H9 (cell line): ENCODE measurements around the gene CYTH4. TPM values are rescaled to one million over a fixed set of nuclear protein-coding genes. Genes with fewer than 3 reads are reported as not detected.

Source experiments
- DNase-seq: peaks from one replicate; pipeline ENCODE4 v3.0.0-alpha.2; 2017
- H2AFZ ChIP-seq: one replicate; pipeline ENCODE4 v1.6.1; 2013; ENCODE audit warnings: mild to moderate bottlenecking, low read length, control low read depth, moderate library complexity
- H2AK5ac ChIP-seq: 2 replicates; pipeline ENCODE4 v1.6.1; 2013; ENCODE audit warnings: low read length, control low read depth, mixed read lengths; ENCODE audit not compliant: insufficient read length
- H2BK120ac ChIP-seq: one replicate; pipeline ENCODE4 v1.6.1; 2013; ENCODE audit warnings: low read depth, mild to moderate bottlenecking, low read length, control low read depth, inconsistent platforms; ENCODE audit not compliant: poor library complexity, severe bottlenecking
- H2BK12ac ChIP-seq: 2 replicates; pipeline ENCODE4 v1.6.1; 2013; ENCODE audit warnings: low read length, control low read depth, mixed read lengths, low read depth; ENCODE audit not compliant: insufficient read length
- H2BK15ac ChIP-seq: 2 replicates; pipeline ENCODE4 v1.6.1; 2013; ENCODE audit warnings: low read depth, low read length, control low read depth
- H2BK20ac ChIP-seq: one replicate; pipeline ENCODE4 v1.6.1; 2013; ENCODE audit warnings: low read depth, mild to moderate bottlenecking, low read length, control low read depth, inconsistent platforms; ENCODE audit not compliant: poor library complexity, severe bottlenecking
- H2BK5ac ChIP-seq: 2 replicates; pipeline ENCODE4 v1.6.1; 2013; ENCODE audit warnings: low read length, control low read depth, mixed read lengths; ENCODE audit not compliant: insufficient read length
- H3K14ac ChIP-seq: 2 replicates; pipeline ENCODE4 v1.6.1; 2013; ENCODE audit warnings: low read length, control low read depth; ENCODE audit not compliant: insufficient read depth
- H3K18ac ChIP-seq: 2 replicates; pipeline ENCODE4 v1.6.1; 2013; ENCODE audit warnings: low read depth, mild to moderate bottlenecking, mixed read lengths, low read length, control low read depth; ENCODE audit not compliant: insufficient read length
- H3K23ac ChIP-seq: 2 replicates; pipeline ENCODE4 v1.6.1; 2013; ENCODE audit warnings: low read length, control low read depth, mixed read lengths, low read depth; ENCODE audit not compliant: insufficient read length
- H3K23me2 ChIP-seq: 2 replicates; pipeline ENCODE4 v1.6.1; 2013; ENCODE audit warnings: low read depth, mild to moderate bottlenecking, mixed read lengths, low read length, control low read depth; ENCODE audit not compliant: insufficient read length, poor library complexity, severe bottlenecking
- H3K27ac ChIP-seq: 2 replicates; pipeline ENCODE4 v1.5.1; 2013; ENCODE audit warnings: low read length, control low read depth, mixed read lengths, low read depth; ENCODE audit not compliant: insufficient read length
- H3K27me3 ChIP-seq: 2 replicates; pipeline ENCODE4 v1.6.1; 2013; ENCODE audit warnings: low read length, control low read depth, inconsistent platforms; ENCODE audit not compliant: insufficient read depth
- H3K4ac ChIP-seq: 2 replicates; pipeline ENCODE4 v1.6.1; 2013; ENCODE audit warnings: low read depth, mild to moderate bottlenecking, control low read depth, inconsistent platforms, low read length, moderate library complexity
- H3K4me1 ChIP-seq: 2 replicates; pipeline ENCODE4 v1.6.1; 2013; ENCODE audit warnings: low read length, control low read depth, inconsistent platforms; ENCODE audit not compliant: insufficient read depth
- H3K4me2 ChIP-seq: 2 replicates; pipeline ENCODE4 v1.6.1; 2013; ENCODE audit warnings: low read length, control low read depth, mixed read lengths; ENCODE audit not compliant: insufficient read length, insufficient read depth
- H3K56ac ChIP-seq: 2 replicates; pipeline ENCODE4 v1.6.1; 2013; ENCODE audit warnings: low read depth, mild to moderate bottlenecking, mixed read lengths, low read length, control low read depth; ENCODE audit not compliant: insufficient read length
- H3K79me1 ChIP-seq: 2 replicates; pipeline ENCODE4 v1.6.1; 2013; ENCODE audit warnings: low read depth, mild to moderate bottlenecking, moderate library complexity, low read length, control low read depth, inconsistent platforms; ENCODE audit not compliant: insufficient read depth, poor library complexity, severe bottlenecking
- H3K79me2 ChIP-seq: 2 replicates; pipeline ENCODE4 v1.6.1; 2013; ENCODE audit warnings: low read length, control low read depth, inconsistent platforms; ENCODE audit not compliant: insufficient read depth
- H3K9ac ChIP-seq: 2 replicates; pipeline ENCODE4 v1.6.1; 2013; ENCODE audit warnings: low read length, control low read depth, mixed read lengths; ENCODE audit not compliant: insufficient read length; ENCODE audit errors: extremely low read depth
- H3K9me3 ChIP-seq: one replicate; pipeline ENCODE4 v1.6.1; 2013; ENCODE audit warnings: low read depth, low read length, inconsistent platforms; ENCODE audit not compliant: control insufficient read depth
- H3T11ph ChIP-seq: one replicate; pipeline ENCODE4 v1.6.1; 2013; ENCODE audit warnings: mild to moderate bottlenecking, low read length, control low read depth, inconsistent platforms
- H4K20me1 ChIP-seq: one replicate; pipeline ENCODE4 v1.6.1; 2013; ENCODE audit not compliant: control insufficient read depth, insufficient read length, insufficient read depth
- H4K5ac ChIP-seq: 2 replicates; pipeline ENCODE4 v1.6.1; 2013; ENCODE audit warnings: low read depth, mild to moderate bottlenecking, mixed read lengths, low read length, control low read depth; ENCODE audit not compliant: insufficient read length
- H4K8ac ChIP-seq: replicated peaks from 2 replicates; pipeline ENCODE4 v1.6.1; 2013; ENCODE audit warnings: low read length, control low read depth, mixed read lengths, low read depth; ENCODE audit not compliant: insufficient read length
- H4K91ac ChIP-seq: 2 replicates; pipeline ENCODE4 v1.6.1; 2013; ENCODE audit warnings: low read depth, mild to moderate bottlenecking, moderate library complexity, mixed read lengths, low read length, control low read depth; ENCODE audit not compliant: insufficient read length
- H3K27ac Mint-ChIP-seq, 3 experiments: 2 replicates in 2 of 3; 3 replicates in 1 of 3; pipeline ENCODE4 v1.8.0; 2020 to 2021; ENCODE audit warnings: mixed read lengths in 3 of 3, mild to moderate bottlenecking in 1 of 3, moderate library complexity in 1 of 3
- H3K27me3 Mint-ChIP-seq: 2 replicates; pipeline ENCODE4 v1.8.0; 2021; ENCODE audit warnings: low read depth, mild to moderate bottlenecking, moderate library complexity, mixed read lengths
- H3K36me3 Mint-ChIP-seq, 3 experiments: 2 replicates in 2 of 3; 3 replicates in 1 of 3; pipeline ENCODE4 v1.8.0; 2020 to 2021; ENCODE audit warnings: low read depth in 3 of 3, mixed read lengths in 3 of 3; ENCODE audit not compliant: insufficient read depth in 1 of 3
- H3K4me1 Mint-ChIP-seq, 2 experiments: 2 replicates each; pipeline ENCODE4 v1.8.0; 2020; ENCODE audit warnings: mixed read lengths in 2 of 2
- H3K4me3 Mint-ChIP-seq, 2 experiments: 2 replicates in 1 of 2; 3 replicates in 1 of 2; pipeline ENCODE4 v1.8.0; 2020 to 2021; ENCODE audit warnings: mild to moderate bottlenecking in 2 of 2, mixed read lengths in 2 of 2, moderate library complexity in 1 of 2
- H3K9me3 Mint-ChIP-seq, 2 experiments: 2 replicates in 1 of 2; 3 replicates in 1 of 2; pipeline ENCODE4 v1.8.0; 2020; ENCODE audit warnings: mild to moderate bottlenecking in 2 of 2, mixed read lengths in 2 of 2, moderate library complexity in 1 of 2
- WGBS: extraction: QIAGEN DNeasy Blood & Tissue Kit; methylation state at CpG from one replicate; pipeline ENCODE4 v1.1.7; 2013; ENCODE audit warnings: missing lambda C conversion rate, low lambda C conversion rate, mixed read lengths; ENCODE audit not compliant: insufficient read length; ENCODE audit errors: extremely low coverage; 5-methylcytosine and 5-hydroxymethylcytosine counted together
- total RNA-seq: library from RNA; stranded (reverse); gene quantifications from 2 replicates; pipeline ENCODE4 v1.2.1, GENCODE V29; 2021
- TF ChIP-seq, protein P1 (sequence below): fragments of 200-600 bp; sonication (generic); conservative IDR thresholded peaks from 3 replicates; pipeline ENCODE4 v1.8.0; 2021; ENCODE audit warnings: antibody characterized with exemption, mild to moderate bottlenecking

The CYTH4 gene
- total RNA-seq, 1 experiment from 2014 or later: not detected

DNA sequence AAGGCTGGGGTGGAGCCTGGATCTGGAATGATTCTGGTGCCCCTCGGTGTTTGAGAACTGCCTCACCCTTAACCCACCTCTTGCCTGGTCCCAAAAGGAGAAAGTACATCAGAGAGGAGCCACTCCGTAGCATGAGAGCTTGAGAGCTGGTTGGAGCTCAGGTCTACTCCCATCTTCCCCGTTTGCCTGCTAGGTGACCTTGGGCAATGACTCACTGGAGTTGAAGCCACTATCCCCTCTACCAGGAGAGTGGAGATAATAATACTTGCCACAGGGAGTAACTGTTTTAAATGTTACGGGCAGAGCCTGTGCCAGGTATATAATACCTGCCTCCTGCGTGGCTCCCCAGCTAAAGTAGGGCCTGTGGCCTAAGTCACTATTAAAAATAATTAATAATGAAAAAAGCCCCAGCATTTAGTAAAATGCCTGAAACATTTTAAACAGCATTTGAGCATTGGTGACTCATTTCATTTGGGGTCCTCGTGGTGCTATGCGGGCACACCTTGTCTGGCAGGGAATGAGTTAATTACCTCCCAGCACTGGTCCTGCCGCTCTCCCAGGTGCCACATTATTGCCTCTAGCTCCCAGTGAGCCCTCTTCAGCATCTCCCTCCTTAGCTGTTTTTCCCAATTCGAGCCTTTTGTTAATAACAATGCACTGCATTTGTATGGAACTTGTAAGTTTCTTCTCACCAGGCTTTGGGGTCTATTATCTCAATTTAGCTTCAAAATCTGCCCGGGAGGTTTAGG is 22.5 kb downstream of the CYTH4 start:
- Histone ChIP-seq H3K14ac (no peak overlapping the region), H4K20me1 (no peaks in the 10 kb centered on the region), H3T11ph (no peak overlapping the region), H4K8ac (no peak overlapping the region), H3K79me2 (no peaks in the 10 kb centered on the region), H2BK12ac (no peak overlapping the region), H3K4me1 (peaks cover 3% of the 10 kb centered on the region; the same call in 1 of the 2 replicates), H2BK5ac (no peak overlapping the region), H2BK120ac (no peak overlapping the region), H4K91ac (no peak overlapping the region), H2AK5ac (no peak overlapping the region), H3K23ac (no peak overlapping the region), H2BK15ac (no peak overlapping the region), H3K23me2 (no peaks in the 10 kb centered on the region), H3K9ac (no peak overlapping the region), H3K18ac (no peak overlapping the region), H3K4me2 (no peak overlapping the region), H3K9me3 (no peaks in the 10 kb centered on the region), H3K27ac (no peak overlapping the region), H3K79me1 (no peaks in the 10 kb centered on the region), H3K27me3 (no peaks in the 10 kb centered on the region), H3K56ac (no peak overlapping the region), H2AFZ (no peak overlapping the region), H2BK20ac (no peak overlapping the region), H4K5ac (no peak overlapping the region), H3K4ac (no peak overlapping the region)
- Mint-ChIP-seq H3K4me1 (peaks cover 56 to 81% of the 10 kb centered on the region in 2 experiments), H3K4me3 (no peak overlapping the region; a peak in 1 of 5 replicates), H3K27me3 (peaks cover 32% of the 10 kb centered on the region), H3K9me3 (peaks cover 0 to 10% of the 10 kb centered on the region in 2 experiments; a peak in 2 of 5 replicates), H3K27ac (0 out of 7 replicates have a peak overlapping the region, but pooled peaks of 1 of the 3 experiments have one; percentile 19), H3K36me3 (no peaks in the 10 kb centered on the region)
- no CpG with 5 or more reads among the region's 10 CpGs for WGBS
- no peak for DNase-seq
- TF ChIP-seq, protein P1, sequence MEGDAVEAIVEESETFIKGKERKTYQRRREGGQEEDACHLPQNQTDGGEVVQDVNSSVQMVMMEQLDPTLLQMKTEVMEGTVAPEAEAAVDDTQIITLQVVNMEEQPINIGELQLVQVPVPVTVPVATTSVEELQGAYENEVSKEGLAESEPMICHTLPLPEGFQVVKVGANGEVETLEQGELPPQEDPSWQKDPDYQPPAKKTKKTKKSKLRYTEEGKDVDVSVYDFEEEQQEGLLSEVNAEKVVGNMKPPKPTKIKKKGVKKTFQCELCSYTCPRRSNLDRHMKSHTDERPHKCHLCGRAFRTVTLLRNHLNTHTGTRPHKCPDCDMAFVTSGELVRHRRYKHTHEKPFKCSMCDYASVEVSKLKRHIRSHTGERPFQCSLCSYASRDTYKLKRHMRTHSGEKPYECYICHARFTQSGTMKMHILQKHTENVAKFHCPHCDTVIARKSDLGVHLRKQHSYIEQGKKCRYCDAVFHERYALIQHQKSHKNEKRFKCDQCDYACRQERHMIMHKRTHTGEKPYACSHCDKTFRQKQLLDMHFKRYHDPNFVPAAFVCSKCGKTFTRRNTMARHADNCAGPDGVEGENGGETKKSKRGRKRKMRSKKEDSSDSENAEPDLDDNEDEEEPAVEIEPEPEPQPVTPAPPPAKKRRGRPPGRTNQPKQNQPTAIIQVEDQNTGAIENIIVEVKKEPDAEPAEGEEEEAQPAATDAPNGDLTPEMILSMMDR: no peak
